Measurements from ENCODE around the gene DCAF8. TPM values are rescaled to one million over a fixed set of nuclear protein-coding genes. Genes with fewer than 3 reads are reported as not detected.

DCAF8 gene
- total and polyA plus RNA-seq, 2 of the 4 experiments (the other 2 are of a cell fraction): 83.3 to 83.8 TPM

- Histone ChIP-seq H3K56ac (ENCODE audit: extremely low read depth, insufficient read depth, low read length) (peak overlapping the region; percentile 98), H2AK9ac (replicated peaks; ENCODE audit: low read depth, low read length, poor library complexity) (peak overlapping the region; percentile 99), H2BK15ac (ENCODE audit: low read depth, low read length) (peak overlapping the region; percentile 42; the same call in 2 of the 3 replicates), H4K8ac (ENCODE audit: low read depth in 2 of 2, low read length in 2 of 2) (peak overlapping the region; percentile 20 to 93), H4K91ac (ENCODE audit: insufficient read depth, low read depth, low read length) (peak overlapping the region; percentile 89), H2BK120ac (ENCODE audit: low read depth, low read length) (peak overlapping the region; percentile 80), H3K27ac (ENCODE audit: insufficient read depth, low read length) (peak overlapping the region; percentile 82), H3K4me3 (ENCODE audit: insufficient read depth, low read depth, low read length) (peak overlapping the region; percentile 98), H3K14ac (replicated peaks; ENCODE audit: low read depth, low read length) (peak overlapping the region; percentile 96), H3K4me1 (ENCODE audit: control insufficient read depth, insufficient read depth, low read length) (peaks cover 44% of the 10 kb centered on the region), H4K5ac (ENCODE audit: low read depth, low read length) (peak overlapping the region; percentile 8), H2AFZ (replicated peaks; ENCODE audit: low read length, poor library complexity) (peak overlapping the region; percentile 87), H3K4ac (ENCODE audit: low read depth, low read length) (peak overlapping the region; percentile 95), H3K79me1 (ENCODE audit: low read depth in 1 of 2, low read length in 2 of 2) (peaks cover 20 to 64% of the 10 kb centered on the region in 2 experiments), H3K23ac (ENCODE audit: low read depth, low read length) (peak overlapping the region; percentile 91), H4K20me1 (ENCODE audit: insufficient read depth, low read length) (peaks cover 51% of the 10 kb centered on the region), H2AK5ac (ENCODE audit: low read depth, low read length) (peak overlapping the region; percentile 96), H3K4me2 (ENCODE audit: low read depth, low read length) (peak overlapping the region; percentile 81), H3K9me3 (ENCODE audit: control insufficient read depth, insufficient read depth, low read length) (no peaks in the 10 kb centered on the region), H3K18ac (ENCODE audit: low read depth, low read length) (peak overlapping the region; percentile 47), H2BK20ac (ENCODE audit: low read depth, low read length) (peak overlapping the region; percentile 53; the same call in 1 of the 2 replicates), H3K27me3 (ENCODE audit: control insufficient read depth, insufficient read depth, low read length) (no peaks in the 10 kb centered on the region; the same call in 1 of the 2 replicates), H3K9me1 (ENCODE audit: insufficient read depth, low read length) (peaks cover 50% of the 10 kb centered on the region), H3K36me3 (ENCODE audit: control insufficient read depth, insufficient read depth, low read length) (peaks cover 32% of the 10 kb centered on the region), H3K9ac (ENCODE audit: low read depth, low read length) (peak overlapping the region; percentile 100), H2BK5ac (ENCODE audit: low read depth, low read length, poor library complexity, severe bottlenecking) (peak overlapping the region; percentile 94)
- in situ Hi-C loops (cut with MboI; ENCODE audit: low sequenced_read_pairs): no loop called here
- no TSS peak for BruUV-seq (replicated peaks)
- no peak for TF ChIP-seq RAD21 (IDR thresholded peaks at IDR 0.05; ENCODE audit: low read length)
- TF ChIP-seq MAFK (IDR thresholded peaks at IDR 0.05; ENCODE audit: low read depth, low read length): peak; percentile 22; the same call in 1 of the 2 replicates
- peak; percentile 73; the same call in 1 of the 2 replicates for TF ChIP-seq MXI1 (IDR thresholded peaks at IDR 0.05; ENCODE audit: borderline replicate concordance, low read depth, low read length)
- TF ChIP-seq, protein P1, sequence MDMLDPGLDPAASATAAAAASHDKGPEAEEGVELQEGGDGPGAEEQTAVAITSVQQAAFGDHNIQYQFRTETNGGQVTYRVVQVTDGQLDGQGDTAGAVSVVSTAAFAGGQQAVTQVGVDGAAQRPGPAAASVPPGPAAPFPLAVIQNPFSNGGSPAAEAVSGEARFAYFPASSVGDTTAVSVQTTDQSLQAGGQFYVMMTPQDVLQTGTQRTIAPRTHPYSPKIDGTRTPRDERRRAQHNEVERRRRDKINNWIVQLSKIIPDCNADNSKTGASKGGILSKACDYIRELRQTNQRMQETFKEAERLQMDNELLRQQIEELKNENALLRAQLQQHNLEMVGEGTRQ (IDR thresholded peaks at IDR 0.05; ENCODE audit: low read depth, low read length): peak; percentile 52
- TF ChIP-seq POLR2A (IDR thresholded peaks at IDR 0.05; ENCODE audit: low read depth, low read length): peak; percentile 73; the same call in 1 of the 2 replicates
- peak; percentile 93 for TF ChIP-seq CHD1 (IDR thresholded peaks at IDR 0.05; ENCODE audit: low read depth, low read length)
- POLR2A ChIA-PET (ENCODE audit: unreplicated experiment): interaction anchor here (1.0 kb wide), 1 partner anchor 14 kb away, joined by 5 read pairs; no protein-coding TSS in a partner anchor
- DNase-seq: peak; percentile 64
- peak; percentile 45 for ATAC-seq (ENCODE audit: low read depth)
- CTCF ChIA-PET: interaction anchor here (1.1 to 3.0 kb wide), 3 partner anchors 13 to 46 kb away, joined by 4 to 10 read pairs (median 5); no protein-coding TSS in a partner anchor
- no CpG with 5 or more reads among the region's 9 CpGs for WGBS, 2 experiments (ENCODE audit: extremely low coverage in 2 of 2, insufficient read length in 1 of 2)
- dilution Hi-C loops (cut with HindIII; ENCODE audit: low sequenced_read_pairs, unreplicated experiment): no loop called here
- intact Hi-C loops (cut with micrococcal nuclease): no loop called here
Measured at GRCh38 chr1:160206036-160206389, 56.3 kb downstream of the DCAF8 start.

Data from IMR-90 (cell line).